GM19043 (cell line): ENCODE measurements around the gene TADA2B.

ENCODE experiments used
- ATAC-seq: cut with Tn5 transposase; IDR thresholded peaks from one replicate; pipeline ENCODE4 v1.9.1; 2021; ENCODE audit warnings: low read depth; ENCODE audit not compliant: unreplicated experiment

TADA2B gene

GRCh38 chr4:7103607-7104365 is 60.6 kb downstream of the TADA2B start:
- ATAC-seq: no peak

DNA sequence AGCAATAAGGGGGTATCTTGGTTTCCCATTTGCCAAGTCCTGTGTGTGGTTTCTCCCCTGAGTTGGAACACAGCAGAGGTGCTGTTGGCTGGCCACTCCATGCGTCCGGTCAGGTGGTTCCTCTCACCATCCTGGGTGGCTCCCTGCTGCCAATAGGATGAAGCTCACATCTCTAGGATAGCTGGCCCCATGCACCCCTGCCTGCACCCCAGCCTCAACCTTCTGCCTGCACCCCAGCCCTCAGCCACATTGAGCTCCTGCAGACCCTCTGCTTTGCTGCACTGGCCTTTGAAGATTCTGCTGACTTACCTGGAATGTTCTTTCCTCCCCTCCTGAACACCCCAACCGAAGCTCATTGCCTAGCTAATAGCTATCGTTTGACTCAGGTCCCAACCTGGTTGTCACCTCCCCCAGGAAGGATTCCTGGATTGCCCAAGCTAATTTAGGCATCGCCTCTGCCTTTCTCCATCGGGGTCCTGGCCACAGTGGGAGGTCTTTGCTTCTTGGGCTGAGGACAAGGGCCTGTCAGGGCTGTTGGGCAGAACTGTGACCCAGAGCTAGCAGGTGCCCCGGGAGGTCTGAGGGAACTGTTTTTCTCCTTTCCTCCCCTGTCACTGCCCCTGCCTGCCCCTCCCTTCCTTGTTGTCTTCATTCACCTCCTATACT is 61.3 kb downstream of the TADA2B start:
- ATAC-seq: no peak

- ATAC-seq: no peak
Observed at GRCh38 chr4:7105276-7105675, 62.1 kb downstream of the TADA2B start.

DNA sequence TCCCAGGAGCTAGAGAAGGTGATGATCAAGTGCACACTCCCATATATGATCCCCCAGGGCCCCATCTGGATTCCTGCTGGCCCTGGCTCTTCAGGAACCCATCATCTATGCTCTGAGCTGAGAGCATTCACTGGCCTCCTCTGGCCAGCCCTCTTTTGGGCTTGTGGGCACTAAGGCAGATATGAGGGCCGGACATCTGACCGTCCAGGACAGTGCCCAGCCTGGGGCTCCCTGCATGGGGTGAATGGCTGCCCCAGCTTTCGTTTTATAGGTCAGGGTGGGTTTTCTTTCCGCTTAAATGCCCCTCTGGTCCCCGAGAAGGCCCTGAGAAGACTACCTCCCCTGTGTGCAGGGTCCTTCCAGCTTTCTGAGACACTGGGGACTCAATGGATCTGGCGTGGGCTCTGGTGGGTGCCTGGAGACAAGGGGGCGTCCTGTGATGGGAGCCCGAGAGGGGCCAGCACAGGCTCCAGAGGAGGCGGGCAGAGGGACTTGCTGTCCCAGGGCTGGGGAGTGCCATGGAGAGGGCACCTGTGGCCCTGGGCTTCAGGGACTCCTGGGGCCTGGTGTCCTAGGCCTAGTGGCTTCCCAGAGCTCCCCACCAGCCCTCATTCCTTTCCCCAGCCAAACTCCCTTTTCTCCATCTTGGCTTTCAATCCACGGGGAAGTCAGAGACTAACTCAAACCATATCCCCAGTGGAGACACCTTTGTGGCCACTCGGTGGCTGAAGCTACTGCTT is 64.2 kb downstream of the TADA2B start:
- ATAC-seq: no peak
